Measurements from ENCODE around the gene CMBL.
"Not testable (repeated sequence)": the region's sequence is repeated elsewhere in the genome, so short reads cannot be mapped to it uniquely, and the experiment has no call there.

The CMBL gene

GRCh38 chr5:10307206-10308148 is at the start of gene CMBL:
Gene CMBL, minus strand, starts transcription at chr5:10307902. Its CDS starts 17,140 bp downstream, at chr5:10290762.
- peak; percentile 57 for DNase-seq (ENCODE audit: low read depth, low spot score)

DNA sequence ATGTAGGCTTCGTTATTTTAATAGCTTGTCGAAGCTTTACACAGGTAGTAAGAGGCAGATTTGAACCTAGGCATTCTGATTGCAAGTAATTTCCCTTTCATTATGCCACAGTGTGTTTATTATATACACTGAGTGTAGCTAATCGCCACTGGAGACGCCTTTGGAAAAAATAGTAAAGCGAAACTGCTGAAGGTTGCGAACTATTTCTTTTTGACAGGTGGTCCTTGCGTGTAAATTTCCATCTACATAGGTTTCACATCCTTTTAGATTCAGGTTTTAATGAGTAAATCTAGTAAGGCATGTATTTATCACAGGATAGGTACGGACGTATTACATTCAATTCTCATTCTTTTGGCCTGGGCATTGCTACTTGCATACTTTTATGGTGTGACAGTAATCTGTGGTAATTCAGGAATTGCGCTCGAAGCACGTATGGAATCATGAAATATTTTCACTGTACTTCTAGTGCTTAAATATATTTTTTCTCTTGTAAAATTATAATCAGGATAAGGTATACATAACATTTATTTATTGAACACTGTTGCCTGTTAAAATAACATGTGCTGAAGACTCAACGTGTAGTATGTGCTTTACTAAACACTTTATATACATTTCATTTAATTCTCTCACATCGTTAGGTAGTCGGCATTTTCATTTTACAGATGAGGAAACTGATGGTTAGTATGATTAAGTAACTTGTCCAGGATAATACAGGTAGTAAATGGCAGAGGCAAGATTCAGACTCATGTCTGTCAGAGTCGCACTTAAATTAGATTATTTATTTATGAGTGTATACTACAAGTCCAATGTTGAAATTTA is 47.6 kb upstream of the CMBL start:
- no peak for DNase-seq (ENCODE audit: low read depth, low spot score)

DNA sequence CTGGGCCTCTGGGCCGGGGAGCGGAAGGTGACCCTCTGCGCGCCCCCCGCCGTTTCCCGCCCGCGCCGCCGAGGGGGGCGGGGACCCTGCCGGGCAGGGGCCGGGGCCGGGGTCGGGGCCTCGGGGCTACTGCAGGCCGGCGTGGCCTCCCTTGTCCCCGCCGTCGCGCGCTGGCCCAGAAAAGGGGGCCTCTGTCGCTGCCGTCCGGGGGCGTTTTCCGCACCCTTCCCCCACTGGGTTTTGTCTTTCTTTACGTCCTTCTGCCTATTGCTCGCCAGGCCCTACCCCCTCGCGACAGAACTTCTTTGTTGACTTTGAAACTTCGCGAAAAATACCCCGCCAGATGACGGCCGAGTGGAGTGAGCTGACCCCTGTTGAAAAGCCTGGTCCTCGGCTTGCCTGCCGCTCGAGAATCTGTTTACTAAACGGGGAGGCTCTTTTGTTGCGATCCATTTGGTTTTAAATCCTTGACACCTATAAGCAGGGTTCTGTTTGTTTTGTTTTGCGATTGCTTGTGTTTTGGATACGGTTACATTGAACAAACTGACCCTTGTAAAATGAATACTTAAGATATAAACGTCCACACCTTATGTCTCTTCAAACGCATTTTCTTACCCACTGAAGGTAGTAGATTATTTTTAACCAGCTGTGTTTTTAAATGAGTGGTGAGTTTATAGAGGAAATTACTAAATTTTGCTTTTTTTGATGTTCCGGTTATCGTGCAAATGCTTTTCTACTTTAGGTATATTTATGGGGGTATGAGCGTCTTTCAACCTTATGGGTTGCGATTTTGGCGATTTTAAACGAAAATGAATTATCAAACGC is 46.6 kb upstream of the CMBL start:
- DNase-seq (ENCODE audit: low read depth, low spot score) = peak; percentile 75

DNA sequence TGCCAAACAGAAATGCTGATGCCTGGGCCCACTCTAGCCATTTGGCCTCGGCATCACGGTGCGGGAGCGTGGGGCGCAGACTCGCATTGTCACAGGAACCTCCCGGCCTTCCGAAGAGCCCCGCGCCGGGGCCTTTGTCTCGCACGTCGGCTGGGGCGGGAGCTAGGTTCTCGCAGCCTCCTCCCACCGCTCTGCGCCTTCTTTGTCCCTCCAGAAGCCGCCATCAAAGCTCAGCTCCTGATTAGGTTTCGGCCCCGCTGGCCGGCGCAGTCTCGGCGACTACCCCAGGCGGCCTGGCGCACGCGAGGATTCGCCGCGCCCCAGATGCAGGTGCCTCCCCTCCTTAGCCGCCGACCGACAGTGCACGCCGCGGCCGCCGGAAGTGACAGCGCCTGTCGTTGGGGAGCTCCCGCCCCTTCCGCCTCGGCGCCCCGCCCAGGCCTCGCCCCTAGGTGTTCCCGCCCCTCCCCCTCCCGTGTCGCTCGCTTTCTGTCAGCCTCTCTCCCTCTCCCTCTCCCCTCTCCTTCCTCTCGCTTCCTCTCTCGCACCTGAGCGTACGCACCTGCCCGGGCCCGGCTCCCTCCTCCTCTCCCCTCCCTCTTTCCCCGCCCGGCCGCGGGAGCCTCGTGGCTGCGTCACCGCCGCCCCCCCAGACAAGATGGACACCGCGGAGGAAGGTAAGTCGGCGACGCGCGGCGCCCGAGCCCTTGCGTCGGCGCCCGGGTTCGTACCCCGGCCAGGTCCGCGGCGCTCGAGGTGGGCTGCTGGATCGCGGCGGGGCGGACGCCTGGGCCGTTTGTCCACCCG is 45.7 kb upstream of the CMBL start, which contains the start of gene MARCHF6:
Gene MARCHF6 (plus strand): TSS at position 455 of the 807 bp plus-strand sequence. CDS start 204 bp downstream, at position 659.
- peak; percentile 94 for DNase-seq (ENCODE audit: low read depth, low spot score)

- no peak for DNase-seq (ENCODE audit: low read depth, low spot score)
Measured at GRCh38 chr5:10352430-10353240, 44.9 kb upstream of the CMBL start.

DNA sequence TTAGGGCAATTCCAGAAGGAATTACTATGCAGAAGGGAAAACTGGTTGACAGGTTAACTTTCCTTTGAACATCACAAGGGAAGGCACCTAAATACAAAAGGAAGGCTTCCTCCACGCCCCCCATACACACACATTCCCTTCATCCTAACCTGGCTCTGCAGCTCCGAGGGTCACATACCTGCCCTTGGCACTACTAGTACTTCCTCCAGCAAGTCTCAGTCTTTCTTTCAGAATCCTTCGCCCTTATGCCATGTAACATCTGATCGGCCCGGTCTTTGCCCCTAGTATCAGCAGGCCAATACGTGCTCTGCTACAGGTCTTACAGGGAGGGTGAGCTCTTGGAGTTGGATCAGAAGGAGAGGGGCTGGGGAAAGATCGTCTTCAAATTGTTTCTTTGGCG is 44.2 kb upstream of the CMBL start:
- peak; percentile 31 for DNase-seq (ENCODE audit: low read depth, low spot score)

DNA sequence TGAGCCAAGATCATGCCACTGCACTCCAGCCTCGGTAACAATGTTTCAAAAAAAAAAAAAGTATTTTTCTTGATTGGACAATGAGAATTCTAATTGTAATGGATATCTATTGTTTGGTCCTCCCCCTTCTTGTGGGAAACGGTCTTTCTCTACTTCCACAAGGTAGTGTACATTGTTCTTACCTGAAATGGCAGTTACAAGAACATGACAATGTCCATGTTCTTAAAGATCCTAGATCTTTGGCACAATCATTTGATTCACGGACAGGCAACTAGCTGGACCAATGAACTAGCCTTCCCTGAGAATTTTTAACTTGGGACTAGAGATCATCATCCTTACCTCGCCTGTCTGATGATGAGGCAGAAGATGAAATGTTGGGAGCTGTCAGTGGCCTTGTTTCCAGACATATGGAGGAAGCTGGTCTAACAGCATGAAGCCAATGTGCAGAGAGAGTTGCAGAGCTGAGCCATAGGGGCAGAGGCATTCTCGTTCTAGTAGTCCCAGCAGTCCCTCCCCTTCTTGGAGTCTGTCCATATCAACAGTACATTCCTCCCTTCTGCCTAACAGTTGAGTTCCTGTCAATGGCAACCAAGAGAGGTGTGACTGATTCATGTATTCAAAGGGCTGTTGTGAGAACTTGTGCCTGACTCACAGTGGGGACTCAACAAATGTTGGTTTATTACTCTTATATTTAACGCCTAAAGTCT is 43.6 kb upstream of the CMBL start:
- peak; percentile 29 for DNase-seq (ENCODE audit: low read depth, low spot score)

DNA sequence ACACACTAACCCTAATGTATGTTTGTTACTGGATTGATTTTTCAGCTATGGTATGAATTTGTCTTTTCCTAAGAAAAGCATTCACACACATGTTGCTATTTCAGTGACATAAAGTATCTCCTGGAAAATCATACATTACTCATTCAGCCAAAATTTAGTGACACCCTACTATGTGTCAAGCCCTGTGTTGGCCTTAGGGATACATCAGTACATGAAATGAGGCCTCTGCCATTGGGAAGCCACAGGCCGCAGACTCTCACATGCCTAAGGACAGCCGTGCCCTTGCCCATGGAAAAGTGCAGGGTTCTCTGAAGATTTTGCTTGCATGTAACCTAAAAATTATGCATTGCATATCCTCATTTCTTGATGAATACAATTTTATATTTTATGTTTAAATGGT is 40.6 kb upstream of the CMBL start:
- no peak for DNase-seq (ENCODE audit: low read depth, low spot score)

DNA sequence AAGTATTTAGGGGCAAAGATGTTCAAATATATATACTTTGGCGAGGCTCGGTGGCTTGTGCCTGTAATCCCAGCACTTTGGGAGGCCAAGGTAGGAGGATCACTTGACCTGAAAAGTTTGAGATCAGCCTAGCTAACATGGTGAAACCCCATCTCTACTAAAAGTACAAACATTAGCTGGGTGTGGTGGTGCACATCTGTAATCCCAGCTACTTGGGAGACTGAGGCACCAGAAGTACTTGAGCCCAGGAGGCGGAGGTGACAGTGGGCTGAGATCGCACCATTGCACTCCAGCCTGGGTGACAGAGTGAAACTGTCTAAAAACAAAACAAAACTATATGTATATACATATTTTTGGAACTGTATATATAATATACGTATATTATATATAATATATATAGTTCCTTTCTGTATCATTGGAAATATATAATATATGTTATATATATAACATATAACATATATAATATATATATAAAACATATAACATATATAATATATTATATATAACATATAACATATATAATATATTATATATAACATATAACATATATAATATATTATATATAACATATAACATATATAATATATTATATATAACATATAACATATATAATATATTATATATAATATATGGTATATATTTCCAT is 36.9 kb upstream of the CMBL start:
- DNase-seq (ENCODE audit: low read depth, low spot score) = not testable (repeated sequence)

DNA sequence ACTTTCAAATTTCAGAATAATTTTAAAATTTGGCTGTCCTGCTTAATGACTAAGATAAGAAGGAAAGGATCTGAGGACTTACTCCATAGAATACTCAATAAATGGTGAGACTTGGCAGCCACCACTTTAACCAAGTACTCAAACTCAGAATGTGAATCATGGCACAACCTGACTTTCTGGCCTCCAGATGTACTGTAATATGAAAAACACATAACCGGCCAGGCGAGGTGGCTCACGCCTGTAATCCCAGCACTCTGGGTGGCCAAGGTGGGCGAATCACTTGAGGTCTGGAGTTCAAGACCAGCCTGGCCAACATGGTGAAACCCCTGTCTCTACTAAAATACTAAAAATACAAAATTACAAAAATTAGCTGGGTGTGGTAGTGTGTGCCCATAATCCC is 35.8 kb upstream of the CMBL start:
- no peak for DNase-seq (ENCODE audit: low read depth, low spot score)

DNA sequence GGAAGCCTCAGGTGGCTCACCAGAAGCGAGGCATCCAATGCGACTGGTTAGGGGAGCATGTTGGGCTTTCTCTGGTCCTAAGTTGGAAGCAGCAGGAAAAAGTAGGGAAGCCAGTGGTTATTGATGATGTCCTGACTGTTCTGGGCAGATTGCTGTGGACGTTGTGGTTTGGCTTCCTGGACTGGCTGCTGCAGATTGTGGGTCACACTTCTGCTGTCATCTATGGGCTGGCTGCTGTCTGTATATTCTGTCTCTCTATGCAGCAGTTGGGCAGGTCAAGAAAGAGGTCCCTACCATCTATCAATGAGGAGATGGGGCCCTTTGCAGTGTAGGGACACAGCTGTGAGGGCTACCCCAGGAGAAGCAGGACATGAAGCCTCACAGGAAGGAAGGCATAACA is 32.3 kb upstream of the CMBL start:
- no peak for DNase-seq (ENCODE audit: low read depth, low spot score)

GRCh38 chr5:10339058-10339811 is 31.5 kb upstream of the CMBL start:
- DNase-seq (ENCODE audit: low read depth, low spot score) = no peak

DNA sequence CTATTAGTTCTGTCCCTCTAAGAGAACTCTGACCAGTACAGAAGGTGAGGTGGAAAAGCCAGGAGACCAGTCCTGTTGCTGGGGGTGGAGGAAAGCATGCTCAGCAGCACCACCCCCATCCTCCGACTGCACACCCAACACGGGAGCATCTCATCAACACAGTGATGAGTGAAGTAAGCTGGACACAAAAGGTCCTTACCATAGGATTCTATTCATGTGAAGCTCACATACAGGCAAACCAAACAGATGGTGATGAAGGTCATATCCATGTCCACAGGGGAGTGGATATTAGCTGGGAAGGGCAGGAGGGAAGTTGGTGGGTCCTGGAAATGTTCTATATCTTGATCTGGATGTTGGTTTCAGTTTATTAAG is 31.0 kb upstream of the CMBL start:
- no peak for DNase-seq (ENCODE audit: low read depth, low spot score)

DNA sequence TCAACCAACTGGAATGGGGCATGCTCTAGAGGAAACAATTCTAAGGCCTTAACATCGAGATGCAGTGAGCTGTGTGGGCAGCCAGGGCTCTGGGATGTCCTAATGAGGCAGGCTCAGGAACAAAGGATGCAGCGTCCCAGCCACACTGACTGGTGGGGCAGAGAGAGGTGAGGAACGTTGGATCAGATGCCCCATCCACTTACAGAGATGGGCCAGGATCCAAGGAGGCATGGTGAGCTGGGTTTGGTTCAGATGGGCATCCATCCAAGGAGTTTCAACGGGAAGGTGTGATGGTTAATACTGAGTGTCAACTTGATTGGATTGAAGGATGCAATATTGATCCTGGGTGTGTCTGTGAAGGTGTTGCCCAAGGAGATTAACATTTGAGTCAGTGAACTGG is 30.3 kb upstream of the CMBL start:
- DNase-seq (ENCODE audit: low read depth, low spot score) = no peak

- DNase-seq (ENCODE audit: low read depth, low spot score) = no peak
Measured at GRCh38 chr5:10337107-10337506, 29.4 kb upstream of the CMBL start.

DNA sequence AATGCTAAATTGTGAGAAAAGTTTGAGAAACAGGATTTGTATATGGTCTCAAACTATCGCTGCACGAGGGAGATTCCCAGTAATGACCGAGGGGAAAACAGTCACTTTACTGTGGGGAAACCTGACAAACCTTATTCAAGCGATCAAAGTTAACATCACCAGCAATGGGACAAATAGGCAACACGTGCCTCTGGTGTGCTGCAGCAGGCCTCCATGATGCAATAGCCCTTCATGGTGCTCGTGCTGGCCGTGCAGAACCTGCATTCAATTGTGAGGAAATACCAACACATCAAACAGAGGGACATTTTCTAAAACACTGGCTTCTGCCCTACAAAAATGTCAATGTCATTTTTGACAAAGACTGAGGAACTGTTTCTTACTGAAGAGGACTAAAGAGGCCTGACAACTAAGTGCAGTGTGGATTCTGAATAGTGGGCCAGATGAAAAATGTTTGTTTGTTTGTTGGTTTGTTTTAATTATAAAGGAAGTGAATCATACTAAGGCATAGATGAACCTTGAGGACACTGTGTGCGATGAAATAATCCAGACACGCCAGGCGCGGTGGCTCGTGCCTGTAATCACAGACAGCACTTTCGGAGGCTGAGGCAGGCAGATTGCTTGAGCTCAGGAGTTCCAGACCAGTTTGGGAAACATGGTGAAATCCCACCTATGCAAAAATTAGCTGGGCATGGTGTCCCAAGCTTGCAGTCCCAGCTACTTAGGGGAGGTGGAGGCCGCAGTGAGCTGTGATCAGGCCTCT is 28.2 kb upstream of the CMBL start:
- peak; percentile 12 for DNase-seq (ENCODE audit: low read depth, low spot score)

DNA sequence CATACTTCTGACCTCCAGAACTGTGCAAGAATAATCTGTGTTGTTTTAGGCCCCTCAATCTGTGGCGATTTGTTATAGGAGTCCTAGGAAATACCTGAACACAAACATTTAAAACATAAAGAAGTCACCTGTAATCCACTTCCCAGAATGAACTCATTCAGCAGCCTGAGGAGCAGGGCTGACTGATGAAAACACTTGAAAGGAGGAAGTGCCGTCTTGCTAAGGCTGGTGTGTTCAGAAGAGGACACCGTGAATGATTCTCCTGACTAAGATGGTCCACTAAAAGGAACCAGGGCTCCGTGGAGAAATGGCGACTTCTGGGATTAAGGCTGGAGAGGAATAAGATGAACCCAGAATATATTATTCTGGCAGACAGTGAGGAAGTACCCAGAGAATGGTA is 27.1 kb upstream of the CMBL start:
- DNase-seq (ENCODE audit: low read depth, low spot score) = no peak
